NCI-H1048 (cell line): ENCODE results near the gene SORL1-AS1.
"Not testable (repeated sequence)": the region's sequence is repeated elsewhere in the genome, so short reads cannot be mapped to it uniquely, and the experiment has no call there.

Source experiments
- DNase-seq: peaks from one replicate; lab custom pipeline; 2025; lab: John Stamatoyannopoulos, UW

Gene SORL1-AS1

DNA sequence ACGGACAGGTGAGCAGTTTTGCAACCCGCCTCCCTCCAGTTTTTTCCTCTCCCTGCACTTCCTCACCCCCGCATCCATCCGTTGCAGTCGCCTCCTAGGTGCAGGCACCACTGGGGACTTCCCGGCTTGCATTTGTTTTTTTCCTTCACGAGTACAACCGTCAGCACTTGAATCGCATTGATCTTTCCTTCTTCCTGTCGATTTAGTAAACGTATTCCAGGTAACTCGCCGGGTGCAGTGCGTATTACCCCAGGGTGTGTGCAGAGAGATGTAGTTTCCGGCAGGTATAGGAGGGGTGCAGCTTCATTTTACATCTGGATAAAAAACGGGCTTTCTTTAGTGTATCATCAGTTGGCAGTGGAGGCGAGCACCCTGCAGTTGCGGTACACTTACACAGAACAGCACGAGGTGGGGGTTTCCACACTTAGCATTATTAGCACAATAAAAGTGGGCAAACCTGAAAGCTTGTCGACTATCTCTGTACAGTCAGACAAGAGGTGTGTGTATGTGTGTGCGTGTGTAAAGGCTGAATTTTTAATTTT lies at the start of gene SORL1-AS1:
TSS of gene SORL1-AS1 (minus strand) at position 359 of the 542 bp plus-strand sequence.
- DNase-seq = no peak

DNA sequence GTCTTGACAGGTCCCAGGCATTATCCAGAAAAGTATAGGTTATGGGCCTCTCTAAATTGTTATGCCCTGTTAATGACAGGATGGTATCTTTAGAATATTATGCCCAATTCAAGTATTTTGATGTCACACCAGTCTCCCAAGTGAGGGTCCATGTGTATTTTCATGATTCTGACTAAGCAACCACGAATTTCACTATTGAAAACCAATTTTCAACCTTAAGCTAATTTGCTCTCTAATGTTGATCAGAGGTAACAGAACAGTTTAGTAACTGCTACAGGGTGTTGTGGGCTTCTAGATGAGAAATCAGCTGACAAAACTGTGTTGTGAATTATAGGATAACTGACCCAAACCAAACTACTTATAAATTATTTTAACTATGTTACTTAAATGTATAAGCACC lies 48.0 kb upstream of the SORL1-AS1 start:
- no peak for DNase-seq

DNA sequence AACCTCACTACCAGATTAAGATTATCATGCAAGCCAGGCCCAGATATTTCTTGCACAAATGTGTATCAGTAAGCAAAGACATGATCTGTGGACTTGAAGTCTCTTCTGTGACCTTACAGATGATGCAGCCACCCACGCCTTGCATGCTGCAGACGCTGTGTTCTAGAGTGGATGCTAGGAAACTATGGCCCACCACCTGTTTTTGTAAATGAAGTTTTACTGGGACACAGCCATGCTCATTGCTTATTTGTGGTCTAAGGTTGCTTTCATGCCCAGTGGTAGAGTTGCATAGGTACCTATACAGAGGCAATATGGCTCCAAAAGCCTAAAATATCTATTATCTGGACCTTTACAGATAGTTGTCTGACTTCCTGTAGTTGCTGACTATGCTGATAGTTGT lies 47.5 kb upstream of the SORL1-AS1 start:
- DNase-seq = no peak

DNA sequence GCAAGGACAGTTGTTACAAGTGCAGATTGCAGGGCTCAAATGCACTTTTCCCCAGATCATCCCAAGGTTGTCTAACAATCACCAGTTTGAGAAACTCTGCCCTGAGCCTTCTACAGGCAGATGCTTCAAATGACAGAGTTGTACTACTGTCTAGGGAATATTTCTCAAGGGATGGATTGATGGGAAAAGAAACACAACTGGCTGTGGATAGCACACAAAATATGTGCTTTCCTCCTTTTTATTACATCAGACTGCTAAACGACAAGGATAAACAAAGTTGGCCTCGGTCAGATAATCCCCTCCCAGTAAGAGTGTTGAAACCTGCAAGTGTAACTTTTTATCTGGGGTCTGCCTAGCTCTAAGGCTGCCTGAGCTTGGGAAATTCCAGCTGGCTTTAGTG lies 46.6 kb upstream of the SORL1-AS1 start:
- no peak for DNase-seq

DNA sequence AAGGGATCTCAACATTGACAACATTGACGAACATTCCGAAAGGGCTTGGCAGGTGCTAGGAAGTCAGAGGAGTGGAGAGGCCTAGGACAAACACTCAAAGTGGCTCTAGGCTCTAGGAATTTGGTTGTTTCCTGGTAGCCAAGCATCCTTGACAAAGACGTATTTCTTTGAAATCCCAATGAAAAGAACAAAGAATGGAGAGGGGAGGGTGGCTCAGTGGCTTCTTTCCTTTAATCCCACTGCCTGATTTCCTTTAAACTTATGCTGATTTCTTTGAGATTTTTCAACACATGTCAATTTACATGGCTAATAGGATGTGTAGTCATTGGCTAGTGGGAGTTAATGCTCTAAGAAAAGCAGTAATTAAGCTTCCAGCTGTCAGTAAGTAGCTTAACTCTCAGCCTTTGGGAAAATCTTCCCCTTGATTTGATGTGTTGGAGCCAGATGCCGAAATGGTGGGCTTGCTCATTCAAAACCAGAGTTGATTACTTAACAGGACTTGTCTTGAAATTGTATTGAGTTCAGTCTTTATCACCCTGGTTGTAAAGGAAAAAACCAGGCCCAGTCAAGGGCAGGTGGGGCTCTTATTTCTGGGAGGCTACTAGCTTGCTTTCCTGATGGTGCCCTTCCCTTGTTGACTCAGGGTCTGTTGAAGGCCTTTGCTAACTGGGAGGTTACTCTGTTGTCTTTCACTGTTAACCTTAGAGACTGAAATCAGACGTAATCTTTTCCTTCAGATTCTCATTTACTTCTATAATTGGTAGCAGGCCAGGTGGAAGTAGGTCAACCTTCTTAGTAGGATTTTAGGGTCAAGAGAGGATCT lies 44.6 kb upstream of the SORL1-AS1 start:
- no peak for DNase-seq

DNA sequence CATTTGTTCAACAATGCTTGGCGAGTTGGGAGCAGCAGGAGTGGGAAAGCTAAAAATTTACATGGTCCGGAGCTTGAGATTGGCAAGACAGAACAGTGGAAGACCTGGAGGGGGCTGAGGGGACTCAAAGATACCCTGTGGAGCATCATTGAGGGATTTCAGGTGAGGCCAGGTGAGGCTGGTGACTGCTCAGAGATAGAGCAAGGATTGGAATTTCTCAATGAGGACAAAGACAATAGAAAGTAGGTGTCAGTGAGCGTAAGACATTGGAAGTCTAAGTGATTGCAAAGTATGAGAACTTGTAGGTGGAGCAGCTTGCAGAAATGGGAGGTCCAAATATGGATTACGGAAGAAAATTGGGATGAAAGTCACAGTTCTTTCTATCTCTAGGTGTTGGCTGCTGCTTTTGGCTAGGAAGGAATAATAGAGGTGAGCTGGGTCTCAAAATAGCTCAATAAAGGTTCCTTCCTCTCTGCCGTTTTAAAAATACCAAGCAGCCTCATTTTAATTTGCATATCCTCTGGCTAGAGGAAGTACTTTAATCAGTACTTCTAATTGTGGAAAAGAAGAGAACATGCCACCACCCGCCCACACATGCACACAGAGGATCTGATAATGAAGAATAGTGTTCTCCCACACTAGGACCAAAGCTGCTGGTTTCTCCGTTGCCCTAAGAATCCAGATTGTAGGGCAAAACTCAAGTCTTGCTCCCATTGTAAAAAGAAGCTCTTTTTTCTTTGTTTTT lies 41.8 kb upstream of the SORL1-AS1 start:
- DNase-seq = no peak

DNA sequence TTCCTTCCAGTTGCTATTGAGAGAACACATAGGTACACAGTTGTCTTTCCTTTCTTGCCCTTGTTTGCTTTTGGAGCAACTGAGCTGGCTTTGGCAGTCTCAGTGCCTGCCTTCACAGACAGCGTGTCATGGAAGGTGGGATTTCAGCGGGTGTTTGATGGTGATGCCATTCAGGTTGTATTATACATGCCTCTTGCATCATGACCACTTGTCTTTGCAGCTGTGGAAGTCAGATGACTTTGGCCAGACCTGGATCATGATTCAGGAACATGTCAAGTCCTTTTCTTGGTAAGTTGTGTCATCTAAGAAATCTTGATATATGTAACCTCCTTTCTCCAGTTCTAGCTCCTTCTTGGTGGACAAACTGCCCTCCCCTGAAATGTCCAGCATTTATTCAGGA lies 37.1 kb upstream of the SORL1-AS1 start:
- DNase-seq = no peak

DNA sequence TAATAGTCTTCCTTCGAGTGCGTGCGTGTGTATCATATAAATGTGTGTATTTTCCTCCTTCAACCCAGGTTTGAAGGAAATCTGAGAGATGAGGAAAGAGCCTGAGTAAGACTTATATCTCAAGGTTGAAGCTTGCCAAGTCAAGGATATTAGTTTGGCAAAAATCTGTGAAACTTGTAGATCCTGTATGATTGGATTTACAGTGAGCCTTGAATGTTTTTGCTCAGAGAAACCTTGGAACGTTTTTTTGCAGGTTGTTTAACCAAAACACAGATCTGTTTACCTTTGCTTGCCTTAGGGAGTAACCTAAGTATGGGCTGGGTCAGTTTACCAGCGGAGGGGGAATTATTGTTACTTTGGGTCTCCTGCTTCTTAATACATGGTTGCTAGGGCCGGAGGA lies 35.9 kb upstream of the SORL1-AS1 start:
- DNase-seq = no peak

DNA sequence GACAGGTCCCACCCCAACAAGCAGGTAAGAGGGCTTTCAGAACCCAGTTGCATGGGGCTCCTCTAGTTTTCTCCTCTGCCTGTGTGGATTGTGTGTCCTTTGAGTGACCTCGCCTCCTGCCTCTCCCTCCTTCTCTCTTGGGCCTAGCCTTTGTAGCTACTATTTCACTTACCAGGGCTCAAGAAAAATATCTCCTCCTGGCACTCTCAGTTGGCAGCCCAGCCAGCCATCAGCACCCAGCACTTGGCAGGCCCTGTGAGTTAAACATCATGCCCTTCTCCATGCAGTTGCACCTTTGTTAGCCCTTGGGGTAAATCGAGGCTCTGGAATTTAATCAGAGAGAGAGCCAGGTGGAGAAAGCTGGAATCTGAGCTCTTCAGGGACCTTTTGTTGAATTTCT lies 35.4 kb upstream of the SORL1-AS1 start:
- DNase-seq = no peak

DNA sequence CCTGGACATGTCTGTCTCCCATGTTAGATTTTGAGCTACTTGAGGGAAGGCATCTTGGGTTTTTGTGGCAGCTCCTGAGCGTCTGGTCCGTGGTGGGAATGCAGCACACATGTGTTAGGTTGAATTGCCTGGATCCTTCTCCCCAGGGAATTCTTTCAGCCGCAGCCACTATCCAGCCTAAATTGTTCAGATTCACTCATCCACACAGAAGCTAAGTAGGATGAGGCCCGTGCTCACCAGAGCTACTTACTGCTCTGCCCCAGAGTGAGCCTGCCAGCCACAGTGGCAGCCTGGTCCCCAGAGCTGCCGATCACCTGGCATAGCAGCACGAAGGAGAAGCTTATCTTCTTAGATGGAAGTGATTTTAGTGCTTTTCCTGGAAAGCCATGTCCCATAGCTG lies 34.4 kb upstream of the SORL1-AS1 start:
- DNase-seq = no peak

DNA sequence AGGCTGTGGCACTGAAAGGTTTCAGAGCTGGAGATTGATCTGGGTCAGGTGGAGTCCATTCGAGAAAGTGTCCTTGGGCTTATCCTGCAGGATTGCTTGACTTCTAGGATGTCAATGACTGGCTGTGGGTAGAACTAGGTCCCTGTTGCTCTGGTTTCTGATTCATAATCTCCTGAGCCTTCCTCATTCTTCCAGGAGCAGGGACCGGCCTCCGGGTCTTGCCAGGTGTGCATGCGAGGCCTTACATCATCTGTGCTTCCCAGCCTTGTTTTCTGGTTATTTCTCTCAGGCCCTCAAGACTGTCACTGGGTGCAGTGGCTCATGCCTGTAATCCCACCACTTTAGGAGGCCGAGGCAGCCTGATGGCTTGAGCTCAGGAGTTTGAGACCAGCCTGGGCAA lies 33.3 kb upstream of the SORL1-AS1 start:
- no peak for DNase-seq

DNA sequence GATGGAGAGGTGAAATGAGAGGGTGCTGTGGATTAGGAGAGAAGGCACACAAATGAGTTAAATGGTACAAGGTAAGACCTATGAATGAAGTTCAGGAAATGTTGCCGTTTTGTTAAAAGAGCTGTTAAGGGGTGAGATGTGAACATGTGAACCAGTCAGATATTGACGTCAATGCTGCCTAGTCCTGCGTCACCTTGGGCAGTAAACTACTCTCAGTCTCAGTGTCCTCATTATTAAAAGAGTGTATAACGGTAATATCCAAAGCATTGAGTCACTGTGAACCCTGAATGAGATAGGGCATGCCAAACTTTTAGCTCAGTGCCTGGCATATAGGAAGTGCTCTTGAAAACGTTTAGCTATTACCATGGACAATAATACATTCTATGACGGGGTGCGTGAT lies 32.4 kb upstream of the SORL1-AS1 start:
- DNase-seq = no peak

DNA sequence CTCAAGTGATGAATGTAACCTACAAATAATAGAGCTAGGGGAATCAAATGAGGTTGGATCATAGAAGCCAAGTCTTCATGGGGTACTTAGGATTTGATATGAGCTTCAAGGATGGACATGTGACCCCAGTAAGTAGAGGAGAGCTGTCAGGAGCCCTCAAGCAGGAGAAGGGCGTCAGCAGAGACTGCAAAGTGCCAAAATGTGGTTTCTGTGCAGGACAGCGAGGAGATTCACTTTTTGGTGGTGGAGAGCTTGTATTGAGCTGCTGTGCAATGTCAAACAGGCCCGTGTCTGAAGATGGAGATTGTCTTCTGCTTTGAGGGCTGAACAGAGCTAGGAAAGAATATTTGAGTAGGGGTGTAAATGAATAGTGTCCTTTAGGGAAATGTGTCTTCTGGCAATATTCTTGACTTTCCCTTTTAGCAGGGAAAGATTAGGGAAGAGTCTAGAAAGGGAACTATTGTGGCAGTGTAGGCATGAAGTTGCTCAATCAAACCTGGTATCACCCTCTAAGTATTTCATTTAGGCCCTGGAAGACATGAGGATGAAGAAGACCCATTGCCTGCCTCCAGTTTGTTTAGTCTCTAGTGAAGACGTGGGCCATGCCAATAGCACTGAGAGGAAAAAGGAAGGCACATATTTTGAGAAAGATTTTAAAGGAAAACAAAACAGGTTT lies 31.2 kb upstream of the SORL1-AS1 start:
- no peak for DNase-seq

DNA sequence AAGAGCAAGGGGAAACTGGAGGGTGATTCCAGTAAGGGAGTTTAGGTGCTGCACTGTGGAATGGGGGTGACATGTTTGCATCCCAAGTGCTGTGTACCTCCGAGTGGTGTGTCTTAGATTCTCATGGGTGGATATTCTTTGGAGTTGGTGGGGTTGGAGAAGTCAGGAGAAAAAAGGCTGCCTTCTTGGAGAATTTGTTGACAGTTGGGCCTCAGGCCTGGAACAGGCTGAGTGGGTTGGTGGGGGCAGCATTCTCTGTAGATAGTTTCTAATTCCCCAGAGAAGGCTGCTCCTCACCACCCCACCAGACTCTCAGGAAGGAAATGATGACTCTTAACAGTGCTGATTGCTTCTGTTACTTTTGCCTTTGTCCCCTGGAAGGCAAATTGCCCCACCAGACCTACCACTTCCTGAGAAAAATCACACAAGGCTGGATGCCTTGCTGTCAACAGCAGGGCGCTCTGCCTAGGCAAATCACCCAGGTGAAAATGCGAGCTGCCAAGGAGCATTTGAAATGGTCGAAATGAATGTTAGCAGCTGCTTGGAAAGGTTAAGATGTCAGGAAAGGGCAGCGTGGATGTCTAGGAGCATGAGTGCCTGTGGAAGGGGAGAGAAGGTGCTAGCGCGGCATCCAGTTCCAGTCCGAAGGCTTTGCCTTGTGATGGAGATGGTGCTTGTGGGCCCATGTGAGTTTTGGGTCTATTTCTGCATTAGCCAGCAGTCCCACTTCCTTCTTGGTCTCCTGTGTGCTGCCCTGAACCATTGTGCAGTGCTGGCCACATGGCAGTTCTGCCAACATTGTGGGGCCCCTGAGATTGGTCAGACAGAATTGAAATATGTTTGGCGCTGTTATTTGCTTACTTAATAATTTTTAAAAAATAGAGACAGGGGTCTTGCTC lies 29.7 kb upstream of the SORL1-AS1 start:
- DNase-seq = no peak

DNA sequence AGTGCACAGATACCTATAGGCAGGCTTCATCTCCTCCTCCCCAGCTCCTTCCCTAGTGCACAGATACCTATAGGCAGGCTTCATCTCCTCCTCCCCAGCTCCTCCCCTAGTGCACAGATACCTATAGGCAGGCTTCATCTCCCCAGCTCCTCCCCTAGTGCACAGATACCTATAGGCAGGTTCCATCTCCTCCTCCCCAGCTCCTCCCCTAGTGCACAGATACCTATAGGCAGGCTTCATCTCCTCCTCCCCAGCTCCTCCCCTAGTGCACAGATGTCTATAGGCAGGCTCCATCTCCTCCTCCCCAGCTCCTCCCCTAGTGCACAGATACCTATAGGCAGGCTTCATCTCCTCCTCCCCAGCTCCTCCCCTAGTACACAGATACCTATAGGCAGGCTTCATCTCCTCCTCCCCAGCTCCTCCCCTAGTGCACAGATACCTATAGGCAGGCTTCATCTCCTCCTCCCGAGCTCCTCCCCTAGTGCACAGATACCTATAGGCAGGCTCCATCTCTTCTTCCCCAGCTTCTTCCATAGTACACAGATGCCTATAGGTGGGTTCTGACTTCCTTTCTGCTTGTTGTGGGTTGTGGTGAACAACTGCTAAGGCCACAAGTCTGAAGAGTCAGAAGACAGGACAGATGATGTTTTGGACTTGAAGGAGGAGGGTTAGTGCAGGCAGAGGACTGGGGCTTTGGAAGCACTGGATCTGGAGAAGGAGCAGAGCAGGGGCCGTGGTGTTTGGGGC lies 28.9 kb upstream of the SORL1-AS1 start:
- DNase-seq = not testable (repeated sequence)

DNA sequence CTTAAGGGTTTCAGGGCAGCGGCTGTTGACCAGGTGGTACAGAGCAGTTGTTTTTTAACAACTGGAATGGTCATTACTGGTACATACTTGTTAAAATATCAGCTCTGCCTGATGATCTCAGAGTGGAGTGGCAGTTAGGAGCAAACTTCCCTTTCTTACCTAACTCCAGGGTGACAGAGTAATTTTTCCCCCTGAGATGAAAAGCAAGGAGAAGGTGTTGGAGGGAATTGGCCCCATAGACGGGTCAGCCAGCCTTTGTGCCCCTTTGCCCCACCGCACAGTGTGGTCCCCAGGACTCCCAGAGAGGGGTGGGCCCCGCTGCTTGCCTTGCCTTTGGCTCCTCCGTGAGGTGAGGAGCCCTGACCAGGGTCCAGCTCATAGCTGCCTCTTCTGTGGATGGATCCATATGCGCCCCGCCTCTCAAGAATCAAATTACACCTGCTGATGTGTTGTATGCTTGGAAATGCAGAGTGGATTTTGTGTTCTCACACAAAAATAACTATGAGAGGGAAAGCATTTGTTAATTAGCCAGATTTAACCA lies 27.0 kb upstream of the SORL1-AS1 start:
- no peak for DNase-seq

DNA sequence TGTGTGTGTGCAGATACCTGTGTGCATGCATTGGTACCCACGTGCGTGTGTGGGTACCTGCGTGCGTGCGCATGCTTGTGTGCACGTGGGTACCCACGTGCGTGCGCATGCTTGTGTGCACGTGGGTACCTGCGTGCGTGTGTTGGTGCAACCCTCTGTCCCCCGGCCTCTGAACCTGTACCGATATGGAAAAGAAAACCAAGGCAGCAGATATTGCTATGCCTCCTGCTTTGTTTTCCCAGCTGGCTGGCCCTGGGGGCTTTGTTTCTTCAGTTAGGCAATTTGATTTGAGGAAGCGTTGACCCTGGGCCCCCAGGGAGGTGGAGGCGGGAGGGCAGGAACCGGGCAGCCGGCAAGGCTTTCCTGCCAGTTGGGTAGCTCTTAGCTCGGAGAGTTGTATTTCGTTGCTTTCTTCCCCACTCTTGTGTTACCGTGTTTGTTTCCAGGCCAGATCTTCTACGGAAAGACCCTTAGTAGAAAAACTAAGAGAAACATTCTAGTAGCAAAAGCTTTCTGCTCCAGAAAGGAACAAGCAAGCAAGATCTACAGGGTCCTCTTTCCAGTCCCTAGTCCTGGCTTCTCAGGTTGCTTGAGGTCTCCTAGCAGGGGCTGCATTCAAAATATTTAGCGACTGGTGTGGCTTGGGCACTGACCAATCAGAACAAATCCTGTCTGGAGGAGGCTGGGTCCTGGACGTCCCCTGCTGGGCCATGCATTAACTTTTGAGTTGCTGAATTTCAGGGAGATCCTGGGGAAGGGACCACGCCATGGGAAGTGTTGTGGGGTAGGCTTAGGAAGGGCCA lies 26.3 kb upstream of the SORL1-AS1 start:
- DNase-seq = no peak

DNA sequence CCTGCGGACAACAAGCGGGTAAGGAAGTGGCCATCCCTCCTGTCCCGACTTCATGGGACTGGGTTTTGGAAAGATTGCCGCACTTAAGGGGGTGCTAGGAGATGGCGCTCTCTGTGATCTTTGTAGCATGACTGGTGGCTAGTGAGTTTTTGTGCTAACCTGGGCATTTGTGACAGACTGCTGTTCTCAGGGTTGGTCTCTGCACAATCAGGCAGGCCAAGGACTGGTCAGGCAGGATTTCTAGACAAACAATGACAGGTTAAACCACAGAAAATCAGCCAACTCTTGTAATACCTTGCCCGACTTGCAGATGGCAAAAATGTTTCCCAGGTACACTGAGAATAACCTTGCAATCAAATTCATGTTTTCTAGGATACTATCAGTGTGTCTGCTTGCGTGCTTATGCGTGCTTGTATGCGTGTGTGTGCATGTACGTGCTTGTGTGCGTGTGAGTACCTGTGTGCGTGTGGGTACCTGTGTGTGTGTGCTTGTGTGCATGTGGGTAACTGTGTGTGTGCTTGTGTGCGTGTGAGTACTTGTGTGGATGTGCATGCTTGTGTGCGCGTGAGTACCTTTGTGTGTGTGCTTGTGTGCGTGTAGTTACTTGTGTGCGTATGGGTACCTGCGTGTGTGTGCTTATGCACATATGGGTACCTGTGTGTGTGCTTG lies 25.6 kb upstream of the SORL1-AS1 start:
- DNase-seq = no peak

DNA sequence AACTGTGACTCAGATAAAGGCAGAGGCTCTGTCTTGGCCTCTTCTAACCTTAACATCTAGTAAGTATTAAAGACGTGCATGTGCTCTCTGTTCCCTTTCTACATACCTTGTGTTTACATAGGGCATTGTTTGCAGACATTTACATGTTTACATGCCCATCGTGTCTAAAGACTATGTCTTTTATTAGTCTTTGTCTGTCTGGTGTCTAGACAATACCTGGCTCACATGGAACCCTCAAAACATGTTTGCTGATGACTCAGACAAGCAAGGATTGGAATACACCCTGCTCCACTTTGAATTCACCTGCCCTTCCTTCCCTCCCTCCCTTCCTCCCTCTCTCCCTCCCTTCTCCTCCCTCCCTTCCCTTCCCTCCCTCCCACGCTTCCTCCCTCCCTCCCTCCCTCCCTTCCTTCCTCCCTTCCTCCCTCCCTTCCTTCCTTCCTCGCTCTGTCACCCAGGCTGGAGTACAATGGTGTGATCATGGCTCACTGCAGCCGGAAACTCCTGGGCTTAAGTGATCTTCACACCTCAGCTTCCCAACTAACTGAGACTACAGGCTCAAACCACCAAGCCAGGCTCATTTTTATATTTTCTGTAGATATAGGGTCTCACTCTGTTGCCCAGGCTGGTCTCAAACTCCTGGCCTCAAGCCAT lies 23.7 kb upstream of the SORL1-AS1 start:
- DNase-seq = no peak
